ENCODE results near the gene TPH1. TPM values are rescaled to one million over a fixed set of nuclear protein-coding genes. Genes with fewer than 3 reads are reported as not detected.

The TPH1 gene
- 0.03 and 0.07 TPM in 2 replicates for total RNA-seq

DNA sequence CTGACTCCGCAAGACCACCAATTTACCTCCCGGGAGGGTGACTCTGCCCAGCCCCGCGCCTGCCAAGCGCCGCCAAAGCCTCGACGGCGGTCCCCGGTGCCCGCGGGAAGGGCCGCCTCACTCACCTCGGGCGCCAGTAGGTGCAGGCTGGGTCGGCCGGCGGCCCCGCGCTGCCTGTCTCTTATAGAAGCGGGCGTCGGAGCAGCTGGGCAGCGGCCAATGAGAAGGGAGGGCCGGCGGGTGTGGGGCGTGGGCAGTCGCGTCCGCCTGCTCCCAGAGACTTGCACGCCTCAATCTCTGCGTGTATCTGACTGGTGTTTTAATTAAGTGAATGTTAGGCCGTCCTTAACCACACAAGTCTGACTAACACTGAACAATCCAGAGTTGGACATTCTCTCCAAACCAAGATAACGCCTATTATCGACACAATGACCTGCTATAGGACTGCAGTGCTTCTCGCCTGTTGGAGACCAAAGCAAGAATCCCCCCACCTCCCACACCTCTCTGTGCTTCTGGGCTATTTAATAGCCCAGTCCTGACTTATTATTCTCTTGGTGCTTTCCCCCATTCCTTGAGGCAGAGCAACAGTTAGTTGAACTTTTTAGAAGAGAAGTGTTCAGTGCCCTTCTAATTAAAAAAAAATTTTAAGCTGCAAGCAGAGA is at the start of gene TPH1:
Gene TPH1, minus strand, starts transcription at position 154 of the 662 bp plus-strand sequence. CDS start 5,507 bp downstream, outside the sequence.

GRCh38 chr11:18012906-18013781 is 32.9 kb downstream of the TPH1 start, which contains the start of gene SERGEF:
Gene SERGEF, minus strand, starts transcription at chr11:18013047. Its CDS starts 37 bp downstream, at chr11:18013010.

Other genes with a start within 250 kb of the TPH1 start
- gene SERGEF, start 33.2 kb downstream of the TPH1 start, total RNA-seq = 22.0 and 22.1 TPM in 2 replicates
- 7.1 and 11.1 TPM in 2 replicates for gene SAAL1, start 59.8 kb upstream of the TPH1 start, total RNA-seq
- gene MRGPRX3, start 86.3 kb upstream of the TPH1 start, total RNA-seq = not detected in 2 replicates
- gene MRGPRX4, start 126.6 kb upstream of the TPH1 start, total RNA-seq = not detected in 2 replicates
- not detected in 2 replicates for gene SAA4, start 190.5 kb upstream of the TPH1 start, total RNA-seq
- 0.46 and 40.6 TPM in 2 replicates for gene SAA2, start 202.4 kb upstream of the TPH1 start, total RNA-seq
- 28.7 TPM in 1 of 2 replicates, not detected in the other for gene SAA1, start 220.0 kb upstream of the TPH1 start, total RNA-seq

All from smooth muscle cell of the pulmonary artery (primary cell).